ENCODE measurements around the gene ZNF324. TPM values are rescaled to one million over a fixed set of nuclear protein-coding genes. Genes with fewer than 3 reads are reported as not detected.
A peak's percentile ranks its signal among the peaks of the same experiment; 100 is the strongest.

The ZNF324 gene
- total RNA-seq, 1 donor from 2014 or later = 9.3 TPM

DNA sequence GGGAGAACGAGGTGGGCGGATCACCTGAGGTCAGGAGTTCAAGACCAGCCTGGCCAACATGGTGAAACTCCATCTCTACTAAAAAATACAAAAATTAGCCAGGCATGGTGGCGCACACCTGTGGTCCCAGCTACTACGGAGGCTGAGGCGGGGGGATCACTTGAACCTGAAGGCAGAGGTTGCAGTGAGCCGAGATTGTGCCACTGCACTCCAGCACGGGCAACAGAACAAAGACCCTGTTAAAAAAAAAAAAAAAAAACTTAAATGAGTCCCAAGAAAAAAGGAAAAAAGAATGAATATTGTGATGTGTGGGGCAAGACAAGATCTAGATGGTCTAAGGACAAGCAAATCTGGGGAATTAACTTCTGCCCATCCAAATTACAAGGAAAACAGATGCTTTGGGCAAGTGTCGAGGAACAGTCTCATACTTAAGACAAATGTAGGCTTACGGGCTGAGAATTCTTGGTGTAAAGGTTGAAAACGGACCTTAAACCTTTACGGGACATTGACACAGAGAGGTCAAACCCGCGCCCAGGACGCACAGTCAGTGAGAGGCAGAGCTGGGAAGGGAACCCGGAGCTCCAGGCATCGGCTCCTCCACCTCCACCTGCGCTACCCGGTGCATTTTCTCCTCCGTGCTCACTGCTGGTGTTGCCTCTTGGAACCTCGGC is 656 bp upstream of the ZNF324 start:
- H3K27me3 Mint-ChIP-seq (ENCODE audit: low read depth, unreplicated experiment) = peaks cover 2% of the 10 kb centered on the region
- Histone ChIP-seq H3K4me3 (ENCODE audit: insufficient read depth, low read depth, low read length) (peak overlapping the region; percentile 85), H3K27ac (ENCODE audit: low read depth, low read length) (no peak overlapping the region), H3K4me1 (ENCODE audit: insufficient read depth, low read length) (peaks cover 10% of the 10 kb centered on the region), H3K79me2 (ENCODE audit: insufficient read depth, low read length) (peaks cover 27% of the 10 kb centered on the region), H3K27me3 (ENCODE audit: insufficient read depth, low read length) (no peaks in the 10 kb centered on the region), H3K36me3 (ENCODE audit: insufficient read depth, low read length) (no peaks in the 10 kb centered on the region), H3K4me2 (ENCODE audit: low read length) (peak overlapping the region; percentile 91), H2AFZ (ENCODE audit: low read depth, low read length) (peak overlapping the region; percentile 94), H4K20me1 (ENCODE audit: insufficient read depth, low read length) (peaks cover 21% of the 10 kb centered on the region), H3K9me3 (ENCODE audit: insufficient read depth, low read depth, low read length) (no peaks in the 10 kb centered on the region), H3K9ac (ENCODE audit: low read length) (peak overlapping the region; percentile 87)
- TF ChIP-seq, protein P1, sequence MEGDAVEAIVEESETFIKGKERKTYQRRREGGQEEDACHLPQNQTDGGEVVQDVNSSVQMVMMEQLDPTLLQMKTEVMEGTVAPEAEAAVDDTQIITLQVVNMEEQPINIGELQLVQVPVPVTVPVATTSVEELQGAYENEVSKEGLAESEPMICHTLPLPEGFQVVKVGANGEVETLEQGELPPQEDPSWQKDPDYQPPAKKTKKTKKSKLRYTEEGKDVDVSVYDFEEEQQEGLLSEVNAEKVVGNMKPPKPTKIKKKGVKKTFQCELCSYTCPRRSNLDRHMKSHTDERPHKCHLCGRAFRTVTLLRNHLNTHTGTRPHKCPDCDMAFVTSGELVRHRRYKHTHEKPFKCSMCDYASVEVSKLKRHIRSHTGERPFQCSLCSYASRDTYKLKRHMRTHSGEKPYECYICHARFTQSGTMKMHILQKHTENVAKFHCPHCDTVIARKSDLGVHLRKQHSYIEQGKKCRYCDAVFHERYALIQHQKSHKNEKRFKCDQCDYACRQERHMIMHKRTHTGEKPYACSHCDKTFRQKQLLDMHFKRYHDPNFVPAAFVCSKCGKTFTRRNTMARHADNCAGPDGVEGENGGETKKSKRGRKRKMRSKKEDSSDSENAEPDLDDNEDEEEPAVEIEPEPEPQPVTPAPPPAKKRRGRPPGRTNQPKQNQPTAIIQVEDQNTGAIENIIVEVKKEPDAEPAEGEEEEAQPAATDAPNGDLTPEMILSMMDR (IDR thresholded peaks at IDR 0.05; ENCODE audit: insufficient read depth, low read depth, low read length) = no peak
- TF ChIP-seq EZH2 (IDR thresholded peaks at IDR 0.05; ENCODE audit: insufficient read depth, low read length) = no peak
- peak overlapping the region; percentile 80 for H3K4me3 Mint-ChIP-seq (ENCODE audit: unreplicated experiment)
- peaks cover 10% of the 10 kb centered on the region for H3K36me3 Mint-ChIP-seq (ENCODE audit: low read depth, unreplicated experiment)
- H3K4me1 Mint-ChIP-seq (ENCODE audit: low read depth, unreplicated experiment) = peaks cover 13% of the 10 kb centered on the region
- DNase-seq (ENCODE audit: low read depth) (no peak), FAIRE-seq (no peak)
- H3K9me3 Mint-ChIP-seq (ENCODE audit: unreplicated experiment) = no peaks in the 10 kb centered on the region
- H3K27ac Mint-ChIP-seq (ENCODE audit: unreplicated experiment) = peak overlapping the region; percentile 34

GRCh38 chr19:58468216-58468839 is 1.4 kb downstream of the ZNF324 start:
- Histone ChIP-seq H3K9me3 (ENCODE audit: insufficient read depth, low read depth, low read length) (no peaks in the 10 kb centered on the region), H3K4me2 (ENCODE audit: low read length) (peak overlapping the region; percentile 91), H2AFZ (ENCODE audit: low read depth, low read length) (no peak overlapping the region), H3K79me2 (ENCODE audit: insufficient read depth, low read length) (peaks cover 27% of the 10 kb centered on the region), H3K27me3 (ENCODE audit: insufficient read depth, low read length) (no peaks in the 10 kb centered on the region), H3K36me3 (ENCODE audit: insufficient read depth, low read length) (peaks cover 9% of the 10 kb centered on the region), H3K27ac (ENCODE audit: low read depth, low read length) (no peak overlapping the region), H3K4me3 (ENCODE audit: insufficient read depth, low read depth, low read length) (no peak overlapping the region), H3K9ac (ENCODE audit: low read length) (peak overlapping the region; percentile 39), H4K20me1 (ENCODE audit: insufficient read depth, low read length) (peaks cover 35% of the 10 kb centered on the region), H3K4me1 (ENCODE audit: insufficient read depth, low read length) (peaks cover 10% of the 10 kb centered on the region)
- peaks cover 17% of the 10 kb centered on the region for H3K36me3 Mint-ChIP-seq (ENCODE audit: low read depth, unreplicated experiment)
- H3K27me3 Mint-ChIP-seq (ENCODE audit: low read depth, unreplicated experiment) = peaks cover 2% of the 10 kb centered on the region
- H3K4me1 Mint-ChIP-seq (ENCODE audit: low read depth, unreplicated experiment) = peaks cover 13% of the 10 kb centered on the region
- TF ChIP-seq, protein P1 (IDR thresholded peaks at IDR 0.05; ENCODE audit: insufficient read depth, low read depth, low read length) = no peak
- no peak for TF ChIP-seq EZH2 (IDR thresholded peaks at IDR 0.05; ENCODE audit: insufficient read depth, low read length)
- no peak for FAIRE-seq
- H3K4me3 Mint-ChIP-seq (ENCODE audit: unreplicated experiment) = peak overlapping the region; percentile 90
- DNase-seq (ENCODE audit: low read depth) = no peak
- peak overlapping the region; percentile 78 for H3K27ac Mint-ChIP-seq (ENCODE audit: unreplicated experiment)
- no peaks in the 10 kb centered on the region for H3K9me3 Mint-ChIP-seq (ENCODE audit: unreplicated experiment)
